Duodenal mucosa (tissue), 2 donors: ENCODE data around the gene KCNQ1.

Experiments used
- H3K27ac ChIP-seq: one replicate; pipeline ENCODE4 v1.7.0; 2013; ENCODE audit warnings: low read depth, low read length
- H3K27me3 ChIP-seq, 2 donors: one replicate each; pipeline ENCODE4 v1.7.0; 2013; ENCODE audit warnings: low read length in 2 of 2, control low read depth in 1 of 2; ENCODE audit not compliant: insufficient read depth in 2 of 2, control insufficient read depth in 1 of 2
- H3K36me3 ChIP-seq, 2 donors: one replicate each; pipeline ENCODE4 v1.7.0; 2013; ENCODE audit warnings: low read length in 2 of 2, control low read depth in 1 of 2; ENCODE audit not compliant: insufficient read depth in 2 of 2, control insufficient read depth in 1 of 2
- H3K4me1 ChIP-seq, 2 donors: one replicate each; pipeline ENCODE4 v1.7.0; 2013; ENCODE audit warnings: low read length in 2 of 2, control low read depth in 1 of 2; ENCODE audit not compliant: insufficient read depth in 2 of 2, control insufficient read depth in 1 of 2
- H3K4me3 ChIP-seq, 2 donors: one replicate each; pipeline ENCODE4 v1.7.0; 2013; ENCODE audit warnings: low read length in 2 of 2, low read depth in 1 of 2
- H3K9ac ChIP-seq, 2 donors: one replicate each; pipeline ENCODE4 v1.7.0; 2013; ENCODE audit warnings: low read length in 2 of 2, low read depth in 1 of 2
- H3K9me3 ChIP-seq, 2 donors: one replicate each; pipeline ENCODE4 v1.7.0; 2013; ENCODE audit warnings: low read length in 2 of 2, control low read depth in 1 of 2; ENCODE audit not compliant: control insufficient read depth in 1 of 2

The KCNQ1 gene

GRCh38 chr11:2699531-2700414 lies 255.0 kb downstream of the KCNQ1 start, which contains the start of gene KCNQ1OT1:
Gene KCNQ1OT1 (minus strand): TSS chr11:2699994.
- H3K9ac ChIP-seq, result peak within 1 kb of the TSS; percentile 71 to 77
- no peaks in the 10 kb centered on the region for H3K9me3 ChIP-seq
- no peaks in the 10 kb centered on the region for H3K27me3 ChIP-seq
- H3K4me1 ChIP-seq, result peaks cover 0 to 10% of the 10 kb centered on the region in 2 donors
- peak within 1 kb of the TSS; percentile 78 for H3K4me3 ChIP-seq
- peaks cover 0 to 3% of the 10 kb centered on the region in 2 donors for H3K36me3 ChIP-seq
- peak within 1 kb of the TSS; percentile 86 for H3K27ac ChIP-seq

DNA sequence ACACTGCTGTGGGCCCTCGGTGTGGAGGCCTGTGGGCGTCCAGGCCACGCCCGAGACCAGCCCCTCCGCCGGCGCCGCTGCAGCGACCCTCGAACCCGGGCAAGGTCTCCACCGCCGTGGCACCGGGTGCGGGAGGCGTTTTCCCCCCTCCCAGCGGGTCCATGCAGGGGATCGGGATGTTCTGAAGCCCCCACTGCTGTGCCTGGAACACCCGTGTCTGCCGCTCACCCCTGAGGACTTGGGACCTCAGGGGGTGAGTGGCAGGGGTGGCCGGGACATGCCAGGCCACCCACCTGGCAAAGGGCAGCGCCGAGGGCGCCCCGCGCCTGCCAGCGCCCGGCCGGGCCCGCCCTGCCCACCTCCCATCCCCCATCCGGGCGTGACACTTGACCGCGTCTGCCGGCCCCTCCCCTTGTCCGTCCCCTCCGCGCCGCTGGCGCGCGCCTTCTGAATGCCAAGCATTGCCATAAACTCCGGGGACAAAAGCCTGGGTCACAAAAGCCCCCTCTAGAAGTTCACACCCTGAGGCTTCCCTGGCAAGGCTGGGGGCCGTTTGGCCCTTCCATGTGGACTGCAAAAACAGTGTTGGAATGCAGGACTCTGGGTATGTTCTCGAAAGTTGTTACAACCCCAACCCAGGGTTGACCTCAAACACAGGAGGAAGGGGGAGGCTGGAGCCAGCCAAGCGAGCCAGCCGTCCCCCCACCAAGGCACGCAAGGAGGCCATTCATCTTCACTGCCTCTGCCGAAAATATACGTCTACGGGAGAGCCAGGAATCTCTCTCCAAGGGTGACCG lies 255.8 kb downstream of the KCNQ1 start:
- Histone ChIP-seq H3K4me3 (peak overlapping the region; percentile 53 to 73), H3K27ac (peak overlapping the region; percentile 86), H3K36me3 (peaks cover 0 to 3% of the 10 kb centered on the region in 2 donors), H3K9me3 (peaks cover 0 to 1% of the 10 kb centered on the region in 2 donors), H3K9ac (peak overlapping the region; percentile 71 to 77), H3K4me1 (peaks cover 0 to 7% of the 10 kb centered on the region in 2 donors), H3K27me3 (no peaks in the 10 kb centered on the region)

DNA sequence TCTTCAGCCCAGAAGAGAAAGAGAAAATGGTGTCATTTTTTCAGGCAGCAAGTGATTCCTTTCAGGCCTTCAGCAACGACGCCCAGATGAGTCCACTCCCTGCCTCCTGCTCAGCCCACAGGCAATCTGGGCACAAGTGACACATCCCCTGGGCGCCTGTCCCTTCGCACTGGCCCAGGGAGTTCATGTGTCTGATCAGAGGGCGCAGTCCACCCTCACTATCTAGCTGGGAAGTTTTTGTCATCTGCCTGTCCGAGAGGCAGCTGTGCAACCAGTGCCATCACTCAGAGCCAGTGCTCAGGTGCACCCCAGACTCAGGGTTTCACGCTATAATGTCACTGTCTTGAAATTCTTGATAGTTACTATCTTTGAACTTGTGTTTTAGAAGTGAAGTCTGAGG lies 256.4 kb downstream of the KCNQ1 start:
- Histone ChIP-seq H3K4me1 (peaks cover 0 to 7% of the 10 kb centered on the region in 2 donors), H3K27ac (no peak overlapping the region), H3K27me3 (no peaks in the 10 kb centered on the region), H3K4me3 (no peak overlapping the region), H3K9ac (no peak overlapping the region), H3K9me3 (peaks cover 0 to 3% of the 10 kb centered on the region in 2 donors), H3K36me3 (peaks cover 0 to 2% of the 10 kb centered on the region in 2 donors)

DNA sequence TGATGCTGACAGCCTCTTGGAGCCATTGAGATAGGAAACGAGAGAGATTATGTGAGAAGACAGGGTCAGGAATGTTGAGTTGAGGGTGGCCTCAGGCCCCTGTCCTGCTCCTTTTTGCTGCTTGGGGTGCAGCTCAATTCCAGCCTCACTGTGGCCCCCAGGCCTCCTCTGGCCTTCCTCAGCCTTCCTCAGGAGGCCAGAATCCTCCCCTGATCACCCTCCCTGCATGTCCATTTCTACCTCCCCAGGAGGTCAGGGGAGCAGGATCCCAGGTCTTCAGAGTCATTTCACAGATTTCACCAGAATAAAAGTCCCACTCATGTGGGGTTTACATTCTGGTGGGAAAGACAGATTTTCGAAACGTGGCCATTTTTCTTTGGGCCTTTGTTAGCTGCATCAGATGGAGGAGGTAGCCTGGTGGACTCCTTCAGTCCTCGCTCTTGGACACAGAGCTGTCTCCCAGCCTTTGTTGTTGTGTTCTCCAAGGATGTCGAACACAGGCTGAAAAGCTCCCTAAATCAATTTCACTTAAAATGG lies 257.2 kb downstream of the KCNQ1 start:
- H3K36me3 ChIP-seq, result no peaks in the 10 kb centered on the region
- H3K27me3 ChIP-seq, result no peaks in the 10 kb centered on the region
- peaks cover 0 to 7% of the 10 kb centered on the region in 2 donors for H3K4me1 ChIP-seq
- no peak overlapping the region for H3K9ac ChIP-seq
- no peak overlapping the region for H3K27ac ChIP-seq
- H3K4me3 ChIP-seq, result no peak overlapping the region
- H3K9me3 ChIP-seq, result peaks cover 0 to 3% of the 10 kb centered on the region in 2 donors

GRCh38 chr11:2702771-2703362 lies 258.1 kb downstream of the KCNQ1 start:
- Histone ChIP-seq H3K9ac (no peak overlapping the region), H3K36me3 (no peaks in the 10 kb centered on the region), H3K27ac (no peak overlapping the region), H3K9me3 (peaks cover 0 to 3% of the 10 kb centered on the region in 2 donors), H3K4me3 (no peak overlapping the region), H3K27me3 (no peaks in the 10 kb centered on the region), H3K4me1 (peaks cover 0 to 7% of the 10 kb centered on the region in 2 donors)

GRCh38 chr11:2703363-2704141 lies 258.7 kb downstream of the KCNQ1 start:
- no peak overlapping the region for H3K4me3 ChIP-seq
- peaks cover 0 to 3% of the 10 kb centered on the region in 2 donors for H3K9me3 ChIP-seq
- peaks cover 0 to 2% of the 10 kb centered on the region in 2 donors for H3K4me1 ChIP-seq
- no peak overlapping the region for H3K27ac ChIP-seq
- H3K27me3 ChIP-seq, result no peaks in the 10 kb centered on the region
- H3K36me3 ChIP-seq, result no peaks in the 10 kb centered on the region
- no peak overlapping the region for H3K9ac ChIP-seq

- no peak overlapping the region for H3K4me3 ChIP-seq
- peaks cover 0 to 3% of the 10 kb centered on the region in 2 donors for H3K9me3 ChIP-seq
- H3K27me3 ChIP-seq, result no peaks in the 10 kb centered on the region
- no peak overlapping the region for H3K27ac ChIP-seq
- H3K4me1 ChIP-seq, result no peaks in the 10 kb centered on the region
- no peaks in the 10 kb centered on the region for H3K36me3 ChIP-seq
- H3K9ac ChIP-seq, result no peak overlapping the region
These were observed 259.5 kb downstream of the KCNQ1 start for GRCh38 chr11:2704356-2704755.

- Histone ChIP-seq H3K9me3 (peaks cover 0 to 3% of the 10 kb centered on the region in 2 donors), H3K27me3 (no peaks in the 10 kb centered on the region), H3K4me3 (no peak overlapping the region), H3K4me1 (no peaks in the 10 kb centered on the region), H3K9ac (no peak overlapping the region), H3K36me3 (no peaks in the 10 kb centered on the region), H3K27ac (no peak overlapping the region)
These were observed 260.2 kb downstream of the KCNQ1 start for GRCh38 chr11:2704896-2705606.

- Histone ChIP-seq H3K4me3 (no peak overlapping the region), H3K27me3 (no peaks in the 10 kb centered on the region), H3K9ac (no peak overlapping the region), H3K9me3 (peaks cover 0 to 3% of the 10 kb centered on the region in 2 donors), H3K4me1 (no peaks in the 10 kb centered on the region), H3K27ac (no peak overlapping the region), H3K36me3 (no peaks in the 10 kb centered on the region)
These were observed 261.5 kb downstream of the KCNQ1 start for GRCh38 chr11:2706321-2706720.
